Muscle layer of duodenum (tissue), 2 donors: ENCODE results near the gene PTGR2.
A peak's percentile ranks its signal among the peaks of the same experiment; 100 is the strongest.
"Not testable (repeated sequence)": the region's sequence is repeated elsewhere in the genome, so short reads cannot be mapped to it uniquely, and the experiment has no call there.

ENCODE experiments used
- H3K27ac ChIP-seq: one replicate; pipeline ENCODE4 v1.7.0; 2013; ENCODE audit warnings: mild to moderate bottlenecking, low read length
- H3K27me3 ChIP-seq: one replicate; pipeline ENCODE4 v1.7.0; 2013; ENCODE audit warnings: low read depth, mild to moderate bottlenecking, control low read depth, low read length
- H3K36me3 ChIP-seq, 2 donors: one replicate each; pipeline ENCODE4 v1.7.0; 2013; ENCODE audit warnings: low read length in 2 of 2, control low read depth in 1 of 2, mild to moderate bottlenecking in 1 of 2; ENCODE audit not compliant: insufficient read depth in 2 of 2, control insufficient read depth in 1 of 2
- H3K4me1 ChIP-seq, 2 donors: one replicate each; pipeline ENCODE4 v1.7.0; 2013; ENCODE audit warnings: low read length in 2 of 2, mild to moderate bottlenecking in 2 of 2, control low read depth in 1 of 2, moderate library complexity in 1 of 2; ENCODE audit not compliant: insufficient read depth in 2 of 2, control insufficient read depth in 1 of 2
- H3K4me3 ChIP-seq, 2 donors: one replicate each; pipeline ENCODE4 v1.7.0; 2013; ENCODE audit warnings: low read length in 2 of 2, low read depth in 1 of 2, mild to moderate bottlenecking in 1 of 2
- H3K9me3 ChIP-seq, 2 donors: one replicate each; pipeline ENCODE4 v1.7.0; 2013; ENCODE audit warnings: low read length in 2 of 2, control low read depth in 1 of 2, mild to moderate bottlenecking in 1 of 2; ENCODE audit not compliant: control insufficient read depth in 1 of 2
- donor health status: healthy.

PTGR2 gene

DNA sequence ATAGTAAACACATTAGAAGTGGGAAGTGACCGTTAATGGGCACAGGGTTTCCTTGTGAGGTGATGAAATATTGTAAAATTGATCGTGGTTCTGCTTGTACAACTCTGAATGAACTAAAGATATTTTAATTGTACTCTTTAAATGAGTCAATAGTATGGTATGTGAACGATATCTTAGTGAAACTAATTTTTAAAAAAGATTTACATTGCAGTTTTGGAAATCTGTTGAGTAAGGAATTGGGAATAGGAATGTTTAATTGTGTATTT is 36.8 kb downstream of the PTGR2 start:
- peaks cover 10 to 13% of the 10 kb centered on the region in 2 donors for H3K4me1 ChIP-seq
- H3K36me3 ChIP-seq, result peaks cover 3 to 6% of the 10 kb centered on the region in 2 donors
- no peak overlapping the region for H3K27ac ChIP-seq
- H3K9me3 ChIP-seq, result no peaks in the 10 kb centered on the region
- no peaks in the 10 kb centered on the region for H3K27me3 ChIP-seq
- H3K4me3 ChIP-seq, result peak overlapping the region in 1 of 2 donors; percentile 87

- H3K27ac ChIP-seq, result no peak overlapping the region
- peaks cover 8 to 11% of the 10 kb centered on the region in 2 donors for H3K36me3 ChIP-seq
Observed at GRCh38 chr14:73888971-73889370, 37.3 kb downstream of the PTGR2 start.

DNA sequence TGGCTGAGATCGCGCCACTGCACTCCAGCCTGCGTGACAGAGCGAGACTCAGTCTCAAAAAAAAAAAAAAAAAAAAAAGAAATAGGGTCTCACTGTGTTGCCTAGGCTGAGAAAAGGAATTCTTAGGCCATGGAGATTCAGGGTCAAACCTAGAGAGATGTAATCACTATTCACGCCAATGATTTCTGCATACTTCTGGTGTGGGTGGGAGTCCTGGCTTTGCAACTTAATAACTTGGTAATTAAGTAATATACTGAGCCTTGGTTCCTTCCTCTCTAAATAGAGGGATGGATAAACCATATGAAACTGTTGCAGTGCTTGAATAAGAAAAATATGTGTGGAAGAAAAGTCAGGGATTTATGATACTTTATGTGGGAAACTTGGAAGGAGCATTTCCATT is 37.7 kb downstream of the PTGR2 start:
- Histone ChIP-seq H3K27ac (no peak overlapping the region), H3K4me1 (peaks cover 10 to 13% of the 10 kb centered on the region in 2 donors), H3K27me3 (no peaks in the 10 kb centered on the region), H3K9me3 (no peaks in the 10 kb centered on the region), H3K4me3 (no peak overlapping the region), H3K36me3 (peaks cover 12 to 15% of the 10 kb centered on the region in 2 donors)

More at GRCh38 chr14:73888971-73889370, 37.3 kb downstream of the PTGR2 start:
- no peaks in the 10 kb centered on the region for H3K27me3 ChIP-seq
- H3K4me1 ChIP-seq, result peaks cover 10 to 13% of the 10 kb centered on the region in 2 donors
- H3K9me3 ChIP-seq, result no peaks in the 10 kb centered on the region
- no peak overlapping the region for H3K4me3 ChIP-seq

DNA sequence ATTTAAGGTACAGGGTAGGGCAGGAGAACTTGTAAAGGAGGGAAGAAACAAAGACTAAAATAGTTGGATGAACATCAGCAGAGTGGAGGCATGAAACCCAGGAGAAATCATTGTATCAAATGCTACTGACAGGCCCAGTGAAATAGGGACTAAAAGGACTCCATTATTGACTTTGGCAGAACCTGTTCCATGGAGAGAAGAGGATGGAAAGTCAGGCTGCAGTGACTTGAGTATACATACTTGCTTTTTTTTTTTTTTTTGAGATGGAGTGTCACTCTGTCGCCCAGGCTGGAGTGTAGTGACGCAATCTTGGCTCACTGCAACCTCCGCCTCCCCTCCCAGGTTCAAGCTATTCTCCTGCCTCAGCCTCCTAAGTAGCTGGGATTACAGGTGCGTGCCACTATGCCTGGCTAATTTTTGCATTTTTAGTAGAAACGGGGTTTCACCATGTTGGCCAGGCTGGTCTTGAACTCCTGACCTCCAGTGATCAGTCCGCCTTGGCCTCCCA is 42.6 kb downstream of the PTGR2 start:
- H3K36me3 ChIP-seq, result peaks cover 45 to 46% of the 10 kb centered on the region in 2 donors
- not testable (repeated sequence) for H3K4me1 ChIP-seq, H3K27ac ChIP-seq, H3K4me3 ChIP-seq, H3K9me3 ChIP-seq, H3K27me3 ChIP-seq

DNA sequence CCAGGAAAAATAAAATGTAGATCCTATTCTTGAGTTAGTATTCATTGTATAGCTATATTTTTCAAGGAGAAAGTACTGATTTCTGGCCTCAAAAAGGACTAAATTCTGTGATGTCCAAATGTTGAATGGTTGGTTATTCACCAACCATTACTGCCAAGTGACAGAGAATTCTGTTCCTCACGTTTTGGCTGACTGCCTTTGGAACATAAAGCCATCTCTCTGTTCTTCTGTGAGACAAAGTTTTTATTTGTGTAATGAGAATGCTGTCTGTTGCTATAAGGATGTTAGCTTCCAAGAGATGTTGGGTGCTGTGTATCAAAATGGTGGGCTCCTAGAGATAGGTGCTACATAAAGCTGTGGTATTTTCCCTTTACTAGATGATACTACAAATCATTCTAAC is 44.3 kb downstream of the PTGR2 start:
- no peak overlapping the region for H3K27ac ChIP-seq
- peaks cover 55 to 56% of the 10 kb centered on the region in 2 donors for H3K36me3 ChIP-seq
- no peaks in the 10 kb centered on the region for H3K27me3 ChIP-seq
- H3K9me3 ChIP-seq, result no peaks in the 10 kb centered on the region
- no peak overlapping the region for H3K4me3 ChIP-seq
- no peaks in the 10 kb centered on the region for H3K4me1 ChIP-seq

- H3K27me3 ChIP-seq, result no peaks in the 10 kb centered on the region
- H3K9me3 ChIP-seq, result no peaks in the 10 kb centered on the region
- peaks cover 55 to 59% of the 10 kb centered on the region in 2 donors for H3K36me3 ChIP-seq
- H3K4me3 ChIP-seq, result no peak overlapping the region
- no peaks in the 10 kb centered on the region for H3K4me1 ChIP-seq
- H3K27ac ChIP-seq, result peak overlapping the region; percentile 74
Observed at GRCh38 chr14:73896521-73896920, 44.9 kb downstream of the PTGR2 start.

GRCh38 chr14:73903028-73903427 is 51.4 kb downstream of the PTGR2 start:
- Histone ChIP-seq H3K9me3 (no peaks in the 10 kb centered on the region), H3K4me1 (no peaks in the 10 kb centered on the region), H3K36me3 (peaks cover 61 to 62% of the 10 kb centered on the region in 2 donors), H3K4me3 (no peak overlapping the region), H3K27me3 (no peaks in the 10 kb centered on the region), H3K27ac (no peak overlapping the region)

DNA sequence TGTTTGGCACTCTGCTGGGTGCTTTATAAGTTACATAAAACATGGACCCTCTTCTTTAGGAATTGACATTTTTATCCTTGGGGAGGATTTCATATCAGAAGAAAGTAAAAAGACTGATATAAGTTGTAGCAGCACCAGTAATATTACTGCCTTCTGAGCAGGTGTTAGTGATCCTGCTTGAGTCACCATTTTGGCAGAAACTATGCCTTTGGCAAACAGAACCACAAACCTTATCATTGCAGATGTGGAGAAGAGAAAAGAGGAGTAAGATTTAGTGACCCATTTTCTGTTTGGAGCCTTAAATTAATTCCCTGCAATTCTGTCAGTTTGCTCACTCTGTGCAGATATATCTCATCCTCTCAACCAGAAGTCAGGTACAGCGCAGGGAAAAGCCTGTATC is 58.0 kb downstream of the PTGR2 start:
- H3K4me3 ChIP-seq, result no peak overlapping the region
- no peaks in the 10 kb centered on the region for H3K9me3 ChIP-seq
- no peaks in the 10 kb centered on the region for H3K27me3 ChIP-seq
- H3K36me3 ChIP-seq, result peaks cover 55 to 80% of the 10 kb centered on the region in 2 donors
- H3K4me1 ChIP-seq, result no peaks in the 10 kb centered on the region
- no peak overlapping the region for H3K27ac ChIP-seq

DNA sequence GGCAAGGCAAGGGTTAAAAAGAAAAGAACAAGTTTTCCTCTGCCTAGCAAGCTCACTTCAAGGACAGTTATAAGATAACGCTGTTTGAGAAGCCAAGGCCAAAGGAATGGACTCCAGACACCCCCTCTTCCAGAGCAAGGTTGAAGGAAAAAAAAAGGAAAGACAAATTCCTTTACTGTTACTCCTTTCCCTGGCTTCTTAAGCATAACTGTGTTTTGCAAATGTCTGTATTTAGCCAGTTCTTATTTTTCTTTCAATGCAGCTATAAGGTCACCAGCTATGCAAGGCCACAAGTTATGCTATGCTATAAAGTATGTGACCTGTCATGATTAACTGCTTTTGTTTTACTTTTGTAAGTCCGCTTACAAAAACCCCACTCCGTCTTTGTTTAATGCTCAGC is 61.6 kb downstream of the PTGR2 start:
- Histone ChIP-seq H3K27ac (no peak overlapping the region), H3K9me3 (no peaks in the 10 kb centered on the region), H3K4me1 (no peaks in the 10 kb centered on the region), H3K4me3 (no peak overlapping the region), H3K36me3 (peaks cover 40 to 53% of the 10 kb centered on the region in 2 donors), H3K27me3 (no peaks in the 10 kb centered on the region)

DNA sequence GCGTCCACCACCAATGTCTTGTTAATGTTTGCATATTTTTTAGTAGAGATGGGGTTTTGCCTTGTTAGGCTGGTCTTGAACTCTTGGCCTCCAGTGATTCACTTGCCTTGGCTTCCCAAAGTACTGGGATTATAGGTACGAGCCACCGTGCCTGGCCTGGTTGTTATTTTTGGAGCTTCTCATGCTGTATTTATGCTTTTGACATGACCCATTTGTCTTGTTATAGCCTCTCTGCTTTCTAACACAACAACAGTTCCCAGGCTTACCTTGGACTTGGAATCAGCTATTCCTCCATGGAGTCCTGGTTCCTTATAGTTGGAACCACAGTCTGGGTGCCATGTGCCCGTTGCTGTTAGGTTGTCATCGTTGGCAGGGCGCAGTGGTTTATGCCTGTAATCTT is 64.7 kb downstream of the PTGR2 start:
- Histone ChIP-seq H3K27ac (no peak overlapping the region), H3K4me1 (no peaks in the 10 kb centered on the region), H3K27me3 (no peaks in the 10 kb centered on the region), H3K9me3 (no peaks in the 10 kb centered on the region), H3K36me3 (peaks cover 20 to 42% of the 10 kb centered on the region in 2 donors), H3K4me3 (no peak overlapping the region)

DNA sequence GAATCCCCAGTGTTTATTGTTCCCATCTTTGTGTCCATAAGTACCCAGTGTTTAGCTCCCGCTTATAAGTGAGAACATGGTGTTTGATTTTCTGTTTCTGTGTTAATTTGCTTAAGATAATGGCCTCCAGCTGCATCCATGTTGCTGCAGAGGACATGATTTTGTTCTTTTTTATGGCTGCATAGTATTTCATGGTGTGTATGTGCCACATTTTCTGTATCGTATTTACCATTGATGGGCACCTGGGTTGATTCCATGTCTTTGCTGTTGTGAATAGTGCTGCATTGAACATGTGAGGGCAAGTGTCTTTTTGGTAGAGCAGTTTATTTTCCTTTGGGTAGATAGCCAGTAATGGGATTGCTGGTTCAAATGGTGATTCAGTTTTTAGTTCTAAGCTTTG is 67.8 kb downstream of the PTGR2 start:
- not testable (repeated sequence) for H3K27ac ChIP-seq, H3K4me1 ChIP-seq, H3K27me3 ChIP-seq, H3K4me3 ChIP-seq, H3K9me3 ChIP-seq
- peaks cover 38 to 50% of the 10 kb centered on the region in 2 donors for H3K36me3 ChIP-seq

DNA sequence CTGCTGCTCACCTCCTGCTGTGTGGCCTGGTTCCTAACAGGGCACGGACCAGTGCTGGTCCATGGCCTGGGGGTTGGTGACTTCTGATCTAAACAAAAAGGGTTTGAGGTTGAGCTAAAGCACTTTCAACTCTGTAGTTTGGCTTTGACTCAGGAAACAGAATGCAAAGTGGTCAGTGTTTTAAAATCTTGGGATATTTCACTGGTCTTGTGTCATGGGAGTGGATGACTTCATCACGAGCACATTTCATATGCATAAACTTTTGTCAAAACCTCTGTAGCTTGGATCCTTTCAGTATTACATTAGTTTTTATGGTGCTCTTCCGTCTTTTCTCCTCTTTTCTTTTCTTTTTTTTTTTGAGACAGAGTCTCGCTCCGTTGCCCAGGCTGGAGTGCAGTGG is 72.7 kb downstream of the PTGR2 start:
- H3K4me3 ChIP-seq, result no peak overlapping the region
- H3K4me1 ChIP-seq, result no peaks in the 10 kb centered on the region
- H3K27ac ChIP-seq, result no peak overlapping the region
- no peaks in the 10 kb centered on the region for H3K27me3 ChIP-seq
- no peaks in the 10 kb centered on the region for H3K9me3 ChIP-seq
- H3K36me3 ChIP-seq, result peaks cover 63 to 89% of the 10 kb centered on the region in 2 donors
